K562 (cell line): ENCODE data around the gene TENM4. TPM values are rescaled to one million over a fixed set of nuclear protein-coding genes. Genes with fewer than 3 reads are reported as not detected.

Source experiments
- ATAC-seq: fragments of 200-7000 bp; cut with Tn5 transposase; 3 replicates; pipeline ENCODE4 v1.9.1; 2020; ENCODE audit warnings: moderate library complexity
- BruUV-seq: library from RNA; stranded (reverse); fragments of 400-500 nt; replicated peaks from 2 replicates; lab custom pipeline; 2021; lab: Mats Ljungman, UMichigan
- CTCF ChIA-PET: fragments of 300-600 bp; formaldehyde crosslinking; extraction: SDS; loops from one replicate; lab custom pipeline; 2021; ENCODE audit warnings: low intra/inter-chr PET ratio; lab: Yijun Ruan, JAX
- POLR2A ChIA-PET: fragments of 300-600, 350-650 bp; sonication (Branson Sonifier 250); formaldehyde crosslinking; extraction: SDS; loops from one replicate; lab custom pipeline; 2021; ENCODE audit warnings: antibody characterized with exemption, inconsistent platforms; lab: Yijun Ruan, JAX
- DNase-seq, 4 experiments: peaks; one replicate each; pipeline versions ENCODE4 v3.0.0 to v3.0.0-alpha.2; 2011 to 2018; ENCODE audit warnings: low spot score in 3 of 4, mixed read lengths in 3 of 4; ENCODE audit errors: extremely low read depth in 1 of 4
- FAIRE-seq: peaks from 2 replicates; lab custom pipeline; 2011; peaks lifted over from hg19 to GRCh38; lab: Jason Lieb, UNC
- H2AFZ ChIP-seq: 2 replicates; pipeline ENCODE4 v1.6.0; 2011; ENCODE audit warnings: low read depth, low read length, control low read depth, inconsistent platforms
- H3K27ac ChIP-seq: fragments of 200-600 bp; 3 replicates; pipeline ENCODE4 v1.8.0; 2011; ENCODE audit warnings: low read depth, mild to moderate bottlenecking, control low read depth, inconsistent platforms, low read length, moderate library complexity, mixed read lengths; ENCODE audit errors: extremely low read depth
- H3K27me3 ChIP-seq, 2 experiments: fragments of 300-600 bp in 1 of 2; 2 replicates in 1 of 2; 3 replicates in 1 of 2; pipeline versions ENCODE4 v1.6.0 to v1.8.0; 2011; ENCODE audit warnings: inconsistent platforms in 2 of 2, low read length in 2 of 2, mild to moderate bottlenecking in 1 of 2, mixed read lengths in 1 of 2, moderate library complexity in 1 of 2; ENCODE audit not compliant: control insufficient read depth in 2 of 2, insufficient read depth in 2 of 2
- H3K36me3 ChIP-seq: fragments of 300-600 bp; 3 replicates; pipeline ENCODE4 v1.8.0; 2011; ENCODE audit warnings: mild to moderate bottlenecking, low read length, inconsistent platforms; ENCODE audit not compliant: control insufficient read depth, insufficient read depth
- H3K4me1 ChIP-seq, 2 experiments: fragments of 200-600 bp in 1 of 2; replicated peaks in 1 of 2; 2 replicates in 1 of 2; 3 replicates in 1 of 2; pipeline versions ENCODE4 v1.5.1 to v1.8.0; 2011; ENCODE audit warnings: inconsistent platforms in 2 of 2, low read length in 2 of 2, mild to moderate bottlenecking in 1 of 2, mixed read lengths in 1 of 2, moderate library complexity in 1 of 2; ENCODE audit not compliant: control insufficient read depth in 2 of 2, insufficient read depth in 2 of 2
- H3K4me2 ChIP-seq: 2 replicates; pipeline ENCODE4 v1.6.1; 2011; ENCODE audit warnings: low read length, control low read depth, inconsistent platforms, mixed read lengths; ENCODE audit not compliant: insufficient read depth
- H3K4me3 ChIP-seq: fragments of 200-600 bp; sonication (generic), shearing (Covaris generic); 2 replicates; pipeline ENCODE4 v1.5.1; 2016; ENCODE audit warnings: control low read depth, inconsistent platforms
- H3K79me2 ChIP-seq: fragments of 200-600 bp; 3 replicates; pipeline ENCODE4 v1.8.0; 2011; ENCODE audit warnings: low read length, inconsistent platforms; ENCODE audit not compliant: control insufficient read depth, insufficient read depth
- H3K9ac ChIP-seq, 2 experiments: 2 replicates each; pipeline versions ENCODE4 v1.6.0 to v1.6.1; 2011; ENCODE audit warnings: low read depth in 2 of 2, low read length in 2 of 2, control low read depth in 1 of 2, inconsistent platforms in 1 of 2, mild to moderate bottlenecking in 1 of 2, mixed read lengths in 1 of 2; ENCODE audit not compliant: insufficient read depth in 1 of 2
- H3K9me1 ChIP-seq: one replicate; pipeline ENCODE4 v1.6.0; 2011; ENCODE audit warnings: inconsistent platforms, mild to moderate bottlenecking, low read length, moderate library complexity; ENCODE audit not compliant: control insufficient read depth, insufficient read depth
- H3K9me3 ChIP-seq: replicated peaks from 2 replicates; pipeline ENCODE4 v1.5.1; 2011; ENCODE audit warnings: low read depth, low read length, inconsistent platforms; ENCODE audit not compliant: control insufficient read depth, insufficient read depth
- H4K20me1 ChIP-seq: replicated peaks from 2 replicates; pipeline ENCODE4 v1.6.1; 2011; ENCODE audit warnings: low read length, inconsistent platforms, mixed read lengths; ENCODE audit not compliant: control insufficient read depth, insufficient read depth
- CHD1 ChIP-seq: fragments of 200-600 bp; sonication (generic); IDR thresholded peaks from one replicate; pipeline ENCODE4 v1.6.1; 2012; ENCODE audit warnings: mild to moderate bottlenecking, moderate library complexity, low read length, inconsistent platforms
- CREB5 ChIP-seq: fragments of 250-450 bp; sonication (Bioruptor Pico); IDR thresholded peaks from 2 replicates; pipeline ENCODE4 v1.5.0; 2020; ENCODE audit warnings: mild to moderate bottlenecking
- EWSR1 ChIP-seq: fragments of 450-650 bp; IDR thresholded peaks from 2 replicates; pipeline ENCODE4 v1.6.1; 2018; ENCODE audit warnings: borderline replicate concordance, mild to moderate bottlenecking, low read depth, moderate library complexity; ENCODE audit not compliant: partially characterized antibody
- GTF2F1 ChIP-seq: IDR thresholded peaks from 2 replicates; pipeline ENCODE4 v1.6.1; 2011; ENCODE audit warnings: low read depth, low read length, improper control_type of control experiment
- SETDB1 ChIP-seq: IDR thresholded peaks from one replicate; pipeline ENCODE4 v1.6.1; 2012; ENCODE audit warnings: low read length, control low read depth, inconsistent platforms
- SRSF3 ChIP-seq: fragments of 200-400 bp; formaldehyde crosslinking; IDR thresholded peaks from 2 replicates; pipeline ENCODE4 v1.6.1; 2016; ENCODE audit warnings: mild to moderate bottlenecking, low read length, moderate library complexity; ENCODE audit not compliant: insufficient read depth
- STAT5A ChIP-seq: IDR thresholded peaks from 2 replicates; pipeline ENCODE4 v1.6.1; 2012; ENCODE audit warnings: low read length, inconsistent platforms, borderline replicate concordance
- TEAD4 ChIP-seq, 2 experiments: sonication (generic) in 1 of 2; formaldehyde crosslinking in 1 of 2; IDR thresholded peaks; 2 replicates each; pipeline versions ENCODE4 v1.6.1 to v1.8.0; 2012 to 2022; ENCODE audit warnings: borderline replicate concordance in 1 of 2, inconsistent platforms in 1 of 2, low read length in 1 of 2, mild to moderate bottlenecking in 1 of 2, missing genetic modification reagents in 1 of 2
- YY1 ChIP-seq, 3 experiments: IDR thresholded peaks; 2 replicates each; pipeline ENCODE4 v1.6.1; 2011; ENCODE audit warnings: low read length in 2 of 3, mild to moderate bottlenecking in 2 of 3, moderate library complexity in 2 of 3, borderline replicate concordance in 1 of 3, control low read depth in 1 of 3, low read depth in 1 of 3; ENCODE audit not compliant: insufficient read depth in 3 of 3, insufficient replicate concordance in 2 of 3, control insufficient read depth in 1 of 3, insufficient read length in 1 of 3; ENCODE audit errors: extremely low read depth in 1 of 3
- ZNF280B ChIP-seq: fragments of 250-450 bp; sonication (Bioruptor Pico); IDR thresholded peaks from 2 replicates; pipeline ENCODE4 v1.5.1; 2021; ENCODE audit warnings: mild to moderate bottlenecking
- ZNF551 ChIP-seq: fragments of 250-450 bp; sonication (Bioruptor Pico); IDR thresholded peaks from 2 replicates; pipeline ENCODE4 v1.5.0; 2021; ENCODE audit warnings: mild to moderate bottlenecking, moderate library complexity
- ZNF586 ChIP-seq: fragments of 450-650 bp; formaldehyde crosslinking; conservative IDR thresholded peaks from 2 replicates; pipeline ENCODE4 v1.4.0; 2020; ENCODE audit warnings: mild to moderate bottlenecking, moderate library complexity
- in situ Hi-C: fragments of 300-500 bp; cut with MboI; formaldehyde crosslinking; loops from 4 replicates; pipeline ENCODE4 v1.15.0; 2018; ENCODE audit warnings: inconsistent platforms, mixed read lengths
- intact Hi-C: fragments of 100-400 bp; cut with micrococcal nuclease; formaldehyde crosslinking; loops from 2 replicates; pipeline ENCODE4 v1.14.2; 2022
- polyA plus RNA-seq, 8 experiments: library from polyadenylated mRNA; depleted of rRNA in 4 of 8; stranded (reverse) in 5 of 8; unstranded in 3 of 8; fragments of >200 nt; fragmentation: Nextera tagmentation in 2 of 8; fragmentation: Illumina TruSeq in 1 of 8; extraction: Ambion mirVana in 2 of 8; extraction: Trizol in 1 of 8; gene quantifications; 2 replicates each; pipeline versions ENCODE4 v1.2.1 to v1.2.3, GENCODE V29; 2011 to 2014; ENCODE audit warnings: inconsistent platforms in 1 of 8, missing spikeins in 1 of 8
- total RNA-seq, 7 experiments: library from RNA; depleted of rRNA in 6 of 7; stranded (reverse); fragments of >200 nt in 6 of 7; fragmentation: Illumina TruSeq in 2 of 7; extraction: Trizol in 2 of 7; gene quantifications; 2 replicates each; pipeline versions ENCODE4 v1.2.1 to v1.2.3, GENCODE V29; 2011 to 2021; ENCODE audit warnings: low replicate concordance in 1 of 7

TENM4 gene
- total and polyA plus RNA-seq, 9 of the 15 experiments (the other 6 are each of a cell fraction or from before 2014, with no cell fraction given), result 0.16 TPM; not detected in 8

- no peak overlapping the region for H3K27ac ChIP-seq
- H2AFZ ChIP-seq, result no peak overlapping the region
- no peak overlapping the region for H3K4me2 ChIP-seq
- H3K4me1 ChIP-seq, result no peaks in the 10 kb centered on the region
- POLR2A ChIA-PET, result interaction anchor here (0.5 to 0.9 kb wide), 2 partner anchors 9 to 702 kb away, joined by 3 to 4 read pairs; no protein-coding TSS in a partner anchor
- DNase-seq (no peak), ATAC-seq (no peak), FAIRE-seq (no peak)
- in situ Hi-C loops, result no loop called here
- TF ChIP-seq YY1 (IDR thresholded peaks at IDR 0.05; ENCODE audit: borderline replicate concordance in 1 of 3, control insufficient read depth in 1 of 3, extremely low read depth in 1 of 3, insufficient read depth in 3 of 3, insufficient read length in 1 of 3, insufficient replicate concordance in 2 of 3, low read depth in 1 of 3, low read length in 2 of 3), result no peak
- TF ChIP-seq TEAD4 (IDR thresholded peaks at IDR 0.05; ENCODE audit: low read length), result no peak
- no peak for TF ChIP-seq TEAD4 (CRISPR knock-in tag; IDR thresholded peaks at IDR 0.05; ENCODE audit: borderline replicate concordance)
- TF ChIP-seq SETDB1, result no peak
- no peak for TF ChIP-seq ZNF280B (CRISPR knock-in tag)
- TF ChIP-seq GTF2F1, result no peak
- no peak for TF ChIP-seq ZNF551 (CRISPR knock-in tag)
- no peak for TF ChIP-seq STAT5A
- TF ChIP-seq ZNF586, result no peak
- no peak for TF ChIP-seq SRSF3
- TF ChIP-seq CHD1, result no peak
- TF ChIP-seq CREB5 (CRISPR knock-in tag), result no peak
- TF ChIP-seq EWSR1, result no peak
- no peaks in the 10 kb centered on the region; the same call in 1 of the 2 replicates for H4K20me1 ChIP-seq
- no peak overlapping the region for H3K4me3 ChIP-seq
- intact Hi-C loops, result no loop called here
- no peaks in the 10 kb centered on the region for H3K9me3 ChIP-seq
- no peaks in the 10 kb centered on the region for H3K9me1 ChIP-seq
- CTCF ChIA-PET, result no interaction called here
- no peaks in the 10 kb centered on the region for H3K36me3 ChIP-seq
- no TSS peak for BruUV-seq
- no peak overlapping the region for H3K9ac ChIP-seq
- peaks cover 0 to 19% of the 10 kb centered on the region in 2 experiments; a peak in 1 of 5 replicates for H3K27me3 ChIP-seq
- no peaks in the 10 kb centered on the region for H3K79me2 ChIP-seq
These were observed 707.8 kb downstream of the TENM4 start for GRCh38 chr11:78733031-78733430.
